ENCODE measurements around the gene IGFBP6.
"Not testable (repeated sequence)": the region's sequence is repeated elsewhere in the genome, so short reads cannot be mapped to it uniquely, and the experiment has no call there.

IGFBP6 gene

DNA sequence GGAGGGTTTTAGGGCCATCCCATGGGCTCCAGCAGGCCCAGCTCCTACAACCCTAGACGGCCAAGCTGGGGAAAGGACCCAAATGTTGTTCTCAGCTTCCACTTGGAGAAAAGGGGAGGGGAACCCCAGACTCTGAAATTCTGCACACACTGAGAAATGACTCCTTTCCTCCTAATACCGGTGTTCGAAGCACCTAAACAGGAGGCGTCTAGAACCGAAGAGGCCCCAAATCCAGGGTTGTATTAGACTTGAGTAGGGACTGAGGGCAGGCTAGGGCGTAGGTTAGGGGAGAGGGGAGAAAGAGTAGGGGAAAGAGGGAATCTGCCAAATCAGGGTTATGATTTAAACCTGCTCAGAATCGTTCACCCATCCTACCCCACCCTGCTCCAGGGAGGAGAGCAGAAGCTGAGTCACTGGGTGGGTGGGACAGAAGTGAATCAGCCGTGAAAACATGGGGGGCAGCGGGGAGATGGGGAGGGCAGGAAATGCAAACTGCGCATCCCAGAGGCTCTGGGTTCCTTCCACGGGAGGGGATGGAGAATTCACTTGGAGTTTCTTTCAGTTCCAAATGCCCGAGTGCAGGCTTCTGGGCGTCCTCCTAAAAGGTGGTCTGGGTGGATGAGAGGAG is 1.0 kb downstream of the IGFBP6 start:
- peak; percentile 26 for DNase-seq

GRCh38 chr12:53099071-53099882 is 1.8 kb downstream of the IGFBP6 start:
- DNase-seq = peak; percentile 83

DNA sequence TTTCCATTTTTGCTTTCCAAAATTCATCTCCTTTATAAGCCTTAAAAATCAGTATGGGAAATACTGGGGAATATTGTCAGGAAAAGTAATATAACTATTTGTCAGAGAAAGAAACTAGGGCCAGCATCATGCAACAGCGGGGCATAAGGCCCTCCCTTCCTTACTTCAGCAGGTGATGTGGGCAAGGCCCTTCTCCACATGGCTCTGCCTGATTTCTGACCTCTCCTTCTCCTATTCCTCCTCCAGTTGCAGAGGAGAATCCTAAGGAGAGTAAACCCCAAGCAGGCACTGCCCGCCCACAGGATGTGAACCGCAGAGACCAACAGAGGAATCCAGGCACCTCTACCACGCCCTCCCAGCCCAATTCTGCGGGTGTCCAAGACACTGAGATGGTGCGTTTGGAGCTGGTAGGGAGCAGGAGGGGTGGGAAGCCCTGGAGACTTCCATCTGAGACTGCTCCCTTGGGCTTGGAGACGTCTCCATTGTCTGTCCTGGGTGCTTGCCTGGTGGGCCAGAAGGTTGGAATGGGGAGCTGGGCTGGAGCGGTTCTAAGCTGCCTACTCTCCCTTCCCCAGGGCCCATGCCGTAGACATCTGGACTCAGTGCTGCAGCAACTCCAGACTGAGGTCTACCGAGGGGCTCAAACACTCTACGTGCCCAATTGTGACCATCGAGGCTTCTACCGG is 3.1 kb downstream of the IGFBP6 start:
- DNase-seq = no peak

GRCh38 chr12:53101266-53101665 is 3.8 kb downstream of the IGFBP6 start:
- DNase-seq = no peak

DNA sequence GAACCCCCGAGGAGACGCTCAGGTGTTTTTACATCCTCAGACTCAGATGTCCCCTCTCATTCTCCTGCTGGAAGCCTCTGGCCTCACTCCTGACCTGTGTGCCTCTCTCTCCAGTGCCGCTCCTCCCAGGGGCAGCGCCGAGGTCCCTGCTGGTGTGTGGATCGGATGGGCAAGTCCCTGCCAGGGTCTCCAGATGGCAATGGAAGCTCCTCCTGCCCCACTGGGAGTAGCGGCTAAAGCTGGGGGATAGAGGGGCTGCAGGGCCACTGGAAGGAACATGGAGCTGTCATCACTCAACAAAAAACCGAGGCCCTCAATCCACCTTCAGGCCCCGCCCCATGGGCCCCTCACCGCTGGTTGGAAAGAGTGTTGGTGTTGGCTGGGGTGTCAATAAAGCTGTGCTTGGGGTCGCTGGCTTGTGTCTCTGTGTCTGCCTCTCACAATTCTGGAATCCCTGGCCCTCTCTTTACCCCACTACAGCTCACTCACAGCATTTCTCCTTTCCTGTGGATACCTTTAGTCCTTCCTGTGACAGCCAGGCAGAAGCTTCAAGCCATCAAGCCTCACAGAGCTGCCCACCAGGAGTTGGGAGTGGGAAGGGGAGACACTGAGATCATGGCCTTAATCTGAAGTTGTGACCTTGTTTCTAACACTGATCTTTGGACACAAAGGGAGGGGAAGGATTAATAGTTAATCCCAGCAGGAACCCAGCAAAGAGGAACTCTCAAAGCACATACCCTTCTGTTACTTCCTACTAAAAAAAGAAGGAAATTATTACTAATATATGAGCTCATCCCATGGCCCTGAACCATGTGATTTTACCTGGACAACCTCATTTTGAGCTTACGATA is 4.7 kb downstream of the IGFBP6 start:
- DNase-seq = no peak

GRCh38 chr12:53102883-53103807 is 5.7 kb downstream of the IGFBP6 start, which contains the start of gene SOAT2:
Gene SOAT2, plus strand, starts transcription at chr12:53103486. Its CDS starts 92 bp downstream, at chr12:53103578.
- DNase-seq = peak; percentile 69

- peak; percentile 61 for DNase-seq
Observed at GRCh38 chr12:53103860-53104305, 6.4 kb downstream of the IGFBP6 start.

DNA sequence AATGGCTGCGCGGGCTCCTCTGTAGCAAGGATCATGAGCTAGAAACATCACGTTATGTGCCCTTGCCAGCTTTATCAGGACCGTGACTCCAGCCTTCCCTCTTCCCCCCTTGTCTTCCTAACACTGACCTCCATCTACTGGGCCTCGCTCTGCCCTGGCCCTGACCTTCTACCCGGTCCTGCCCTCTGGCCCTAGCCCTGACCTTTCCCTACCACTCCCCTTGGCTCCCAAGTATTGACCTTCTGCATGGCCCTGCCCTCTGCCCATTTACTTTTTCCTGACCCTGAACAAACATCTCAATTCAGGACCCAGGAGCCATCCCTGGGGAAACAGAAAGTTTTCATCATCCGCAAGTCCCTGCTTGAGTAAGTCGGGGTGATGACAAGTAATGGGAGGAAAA is 7.8 kb downstream of the IGFBP6 start:
- DNase-seq = no peak

DNA sequence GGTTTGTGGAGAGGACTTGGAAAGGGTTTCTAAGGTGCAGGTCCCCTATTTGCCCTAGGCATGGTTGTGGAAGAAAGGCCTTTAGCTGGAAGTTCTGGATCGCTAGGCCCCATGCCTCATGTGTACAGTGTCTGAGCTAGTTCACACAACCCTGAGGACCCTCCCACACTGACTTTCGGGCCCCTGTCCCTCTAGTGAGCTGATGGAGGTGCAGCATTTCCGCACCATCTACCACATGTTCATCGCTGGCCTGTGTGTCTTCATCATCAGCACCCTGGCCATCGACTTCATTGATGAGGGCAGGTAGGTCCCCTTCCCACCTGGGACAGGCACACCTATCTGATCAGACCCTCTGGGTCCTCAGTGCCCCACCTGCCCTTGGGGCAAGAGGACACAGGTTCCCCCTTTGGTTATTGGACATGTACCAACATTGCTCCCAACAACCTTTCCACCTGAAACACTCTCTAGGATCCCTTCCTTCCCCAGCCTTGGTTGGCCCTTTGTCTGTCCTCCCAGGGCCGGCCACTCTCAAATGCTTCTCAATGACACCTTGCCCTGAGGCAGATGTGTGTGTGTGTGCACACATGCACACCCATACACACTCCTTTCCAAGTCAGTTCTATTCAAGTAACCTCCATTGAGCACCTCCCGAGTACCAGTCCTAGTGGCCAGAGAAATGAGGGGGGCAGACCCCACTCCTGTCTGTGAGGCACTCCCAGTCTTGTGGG is 8.4 kb downstream of the IGFBP6 start:
- no peak for DNase-seq

GRCh38 chr12:53107122-53107521 is 9.7 kb downstream of the IGFBP6 start:
- no peak for DNase-seq

DNA sequence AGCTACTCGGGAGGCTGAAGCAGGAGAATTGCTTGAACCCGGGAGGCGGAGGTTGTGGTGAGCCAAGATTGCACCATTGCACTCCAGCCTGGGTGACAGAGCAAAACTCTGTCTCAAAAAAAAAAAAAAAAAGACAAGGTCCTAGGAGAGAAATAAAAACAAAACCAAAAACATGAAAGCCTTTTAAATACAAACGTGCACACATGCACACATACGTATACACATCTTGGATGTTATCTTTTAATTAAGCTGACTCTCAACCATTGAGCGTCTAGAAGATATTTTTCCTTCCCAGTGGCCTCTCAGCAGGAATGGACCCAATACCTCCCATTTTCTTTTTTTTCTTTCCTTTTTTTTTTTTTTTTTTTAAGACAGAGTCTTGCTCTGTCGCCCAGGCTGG is 15.0 kb downstream of the IGFBP6 start:
- DNase-seq = not testable (repeated sequence)

- DNase-seq = no peak
Observed at GRCh38 chr12:53113136-53113705, 15.8 kb downstream of the IGFBP6 start.

DNA sequence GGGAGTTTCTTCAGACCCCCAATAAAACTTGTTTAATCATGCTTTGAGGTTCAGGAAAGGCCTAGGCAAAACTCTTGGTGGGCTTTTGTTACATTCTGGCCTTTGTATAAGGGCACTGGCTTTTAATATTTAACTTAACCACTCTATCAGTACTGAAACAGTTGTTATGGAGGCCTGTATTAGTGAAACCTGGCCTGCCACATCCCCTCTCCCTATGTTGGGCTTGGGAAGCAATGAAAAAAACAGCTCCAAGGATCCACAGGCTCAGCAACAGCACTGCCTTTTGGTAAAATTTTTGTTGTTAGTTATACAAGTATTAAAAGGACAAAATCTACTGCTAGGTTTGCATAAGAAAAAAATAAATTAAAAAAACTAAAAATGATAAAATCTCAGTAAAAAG is 16.5 kb downstream of the IGFBP6 start:
- no peak for DNase-seq

GRCh38 chr12:53115112-53115890 is 17.8 kb downstream of the IGFBP6 start:
- no peak for DNase-seq

- DNase-seq = no peak
Observed at GRCh38 chr12:53115891-53116648, 18.6 kb downstream of the IGFBP6 start.

DNA sequence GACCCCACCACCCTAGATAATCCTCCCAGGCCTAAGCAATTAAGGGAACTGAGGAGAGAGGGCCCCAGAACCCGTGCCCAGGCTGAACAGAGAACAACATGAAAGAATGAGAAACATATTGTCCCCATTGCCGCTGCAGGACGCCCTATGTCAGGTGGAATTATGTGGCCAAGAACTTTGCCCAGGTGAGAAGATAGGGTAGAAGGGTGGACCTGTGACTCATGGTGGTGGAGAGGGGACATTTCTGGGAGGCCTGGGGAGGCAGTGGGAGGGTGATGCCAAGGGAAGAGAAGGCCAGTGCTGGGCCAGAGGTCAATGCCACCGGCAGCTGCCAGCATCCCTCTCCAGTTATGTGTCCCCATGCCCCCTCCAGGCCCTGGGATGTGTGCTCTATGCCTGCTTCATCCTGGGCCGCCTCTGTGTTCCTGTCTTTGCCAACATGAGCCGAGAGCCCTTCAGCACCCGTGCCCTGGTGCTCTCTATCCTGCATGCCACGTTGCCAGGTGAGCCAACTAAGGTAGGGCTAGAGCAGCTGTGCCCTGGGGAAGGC is 21.4 kb downstream of the IGFBP6 start:
- DNase-seq = no peak

DNA sequence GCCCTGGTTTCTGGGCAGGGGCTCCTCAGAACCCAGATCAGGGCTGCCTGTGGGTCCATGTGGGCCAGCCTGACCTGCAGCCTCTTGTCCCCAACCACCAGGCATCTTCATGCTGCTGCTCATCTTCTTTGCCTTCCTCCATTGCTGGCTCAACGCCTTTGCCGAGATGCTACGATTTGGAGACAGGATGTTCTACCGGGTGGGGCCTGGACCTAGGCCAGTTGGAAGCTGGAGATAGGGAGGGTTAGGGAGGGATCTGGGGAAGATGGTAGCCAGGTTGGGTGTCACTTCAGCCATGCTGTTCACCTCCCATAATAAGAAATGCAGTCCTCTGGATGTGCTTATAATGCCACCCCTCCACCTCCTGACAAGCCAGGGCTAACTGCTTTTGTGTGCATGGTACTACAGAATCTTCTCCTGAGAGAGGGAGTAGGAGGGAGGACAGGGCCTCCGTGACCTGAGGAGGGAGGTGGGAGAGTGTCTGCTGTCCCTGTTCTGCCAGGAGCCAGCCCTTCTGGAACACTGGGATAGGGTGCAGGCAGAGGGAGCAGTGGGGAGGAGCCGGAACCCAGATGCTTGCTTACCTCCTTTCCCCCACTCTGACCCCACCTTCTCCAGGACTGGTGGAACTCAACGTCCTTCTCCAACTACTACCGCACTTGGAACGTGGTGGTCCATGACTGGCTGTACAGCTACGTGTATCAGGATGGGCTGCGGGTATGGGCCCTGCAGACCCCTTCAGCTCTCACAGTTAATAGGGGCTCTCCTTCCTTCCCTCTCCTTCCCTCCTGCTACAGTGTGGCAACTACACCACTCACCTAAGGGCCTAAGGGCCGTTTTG is 23.4 kb downstream of the IGFBP6 start:
- no peak for DNase-seq
